ENCODE data around the gene GRHL1. TPM values are rescaled to one million over a fixed set of nuclear protein-coding genes. Genes with fewer than 3 reads are reported as not detected.
A peak's percentile ranks its signal among the peaks of the same experiment; 100 is the strongest.

Gene GRHL1
- total RNA-seq, 1 experiment from 2014 or later, result 3.2 TPM

GRCh38 chr2:9993488-9994165 is 42.1 kb downstream of the GRHL1 start:
- DNase-seq (ENCODE audit: low read depth), result no peak

DNA sequence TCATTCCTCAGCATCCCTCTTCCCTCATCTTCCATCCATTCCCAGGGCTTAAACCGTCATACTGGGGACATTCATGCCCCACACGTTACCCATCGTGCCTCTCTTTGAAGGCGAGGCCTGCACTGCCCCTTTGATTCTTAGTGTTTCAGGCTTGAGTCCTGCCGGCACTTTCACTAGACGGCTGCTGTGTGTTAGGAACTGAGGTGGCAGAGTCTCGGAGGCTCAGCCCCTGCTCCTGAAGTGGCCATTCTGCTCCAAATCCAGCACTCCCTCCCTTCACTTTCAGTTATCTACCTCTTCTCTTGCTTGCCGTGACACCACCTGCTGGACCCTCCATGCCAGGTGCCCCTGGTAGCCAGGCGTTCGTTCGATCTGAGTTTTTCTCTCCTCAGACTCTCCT is 43.0 kb downstream of the GRHL1 start:
- no peak for DNase-seq (ENCODE audit: low read depth)

DNA sequence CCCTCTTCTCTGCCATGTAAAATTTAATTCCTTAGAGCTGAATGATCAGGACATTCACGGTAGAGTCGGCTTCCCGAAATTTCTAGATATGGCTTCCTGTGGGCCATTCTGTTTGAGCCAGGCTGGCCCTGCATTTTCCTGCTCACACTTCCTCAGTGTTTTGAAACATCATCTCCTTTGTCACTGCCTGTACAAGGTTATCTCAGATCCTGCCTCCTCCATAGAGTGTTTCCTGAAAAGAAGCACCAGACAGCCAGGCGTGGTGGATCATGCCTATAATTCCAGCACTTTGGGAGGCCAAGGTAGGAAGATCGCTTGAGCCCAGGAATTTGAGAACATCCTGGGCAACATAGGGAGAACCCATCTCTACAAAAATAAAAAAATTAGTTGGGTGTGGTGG is 43.6 kb downstream of the GRHL1 start:
- DNase-seq (ENCODE audit: low read depth), result no peak

- no peak for DNase-seq (ENCODE audit: low read depth)
Observed at GRCh38 chr2:9996321-9996720, 44.8 kb downstream of the GRHL1 start.

- DNase-seq (ENCODE audit: low read depth), result no peak
Observed at GRCh38 chr2:9997936-9998335, 46.4 kb downstream of the GRHL1 start.

- no peak for DNase-seq (ENCODE audit: low read depth)
Observed at GRCh38 chr2:9998916-9999654, 47.6 kb downstream of the GRHL1 start.

DNA sequence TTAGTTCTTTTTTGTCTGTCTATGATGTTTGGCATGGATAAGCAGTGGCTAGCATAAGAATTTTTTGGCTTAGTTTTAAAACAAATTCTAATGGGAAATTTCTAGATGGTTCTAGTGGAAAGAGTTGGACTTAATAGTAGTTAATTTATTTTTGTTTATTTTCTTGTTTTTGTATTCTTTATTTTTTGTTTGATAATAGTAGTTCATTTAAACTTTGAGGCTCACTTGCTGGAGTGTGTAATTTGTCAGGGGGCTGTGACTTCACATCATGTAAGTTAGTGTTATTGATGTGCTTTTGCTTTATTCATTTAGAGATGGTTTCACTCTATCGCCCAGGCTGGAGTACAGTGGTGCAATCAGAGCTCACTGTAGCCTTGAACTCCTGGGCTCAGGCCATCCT is 48.2 kb downstream of the GRHL1 start:
- no peak for DNase-seq (ENCODE audit: low read depth)

GRCh38 chr2:10000541-10000940 is 49.0 kb downstream of the GRHL1 start:
- no peak for DNase-seq (ENCODE audit: low read depth)

- DNase-seq (ENCODE audit: low read depth), result no peak
Observed at GRCh38 chr2:10001586-10001985, 50.1 kb downstream of the GRHL1 start.

- DNase-seq (ENCODE audit: low read depth), result no peak
Observed at GRCh38 chr2:10002109-10002508, 50.6 kb downstream of the GRHL1 start.

DNA sequence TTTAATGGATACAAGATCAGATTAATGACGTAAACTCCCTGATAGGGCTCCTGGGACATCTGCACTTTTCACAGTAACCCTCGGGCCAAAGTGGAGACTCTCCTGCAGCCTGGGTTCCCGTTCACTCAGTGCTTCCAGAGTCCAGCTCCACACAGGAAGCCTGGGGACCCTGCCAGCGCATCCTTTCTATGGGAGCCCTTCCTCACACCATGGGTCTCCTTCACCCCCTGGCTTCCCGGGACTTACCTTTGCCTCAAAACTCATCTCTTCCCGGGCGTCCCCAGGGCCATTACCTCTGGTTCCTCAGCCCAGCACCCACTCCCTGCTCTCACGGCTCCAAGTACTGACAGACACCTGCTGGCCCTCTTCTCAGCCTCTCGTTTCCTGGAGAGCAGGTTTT is 51.2 kb downstream of the GRHL1 start:
- DNase-seq (ENCODE audit: low read depth), result no peak

GRCh38 chr2:10003206-10004125 is 52.0 kb downstream of the GRHL1 start:
- no peak for DNase-seq (ENCODE audit: low read depth)

DNA sequence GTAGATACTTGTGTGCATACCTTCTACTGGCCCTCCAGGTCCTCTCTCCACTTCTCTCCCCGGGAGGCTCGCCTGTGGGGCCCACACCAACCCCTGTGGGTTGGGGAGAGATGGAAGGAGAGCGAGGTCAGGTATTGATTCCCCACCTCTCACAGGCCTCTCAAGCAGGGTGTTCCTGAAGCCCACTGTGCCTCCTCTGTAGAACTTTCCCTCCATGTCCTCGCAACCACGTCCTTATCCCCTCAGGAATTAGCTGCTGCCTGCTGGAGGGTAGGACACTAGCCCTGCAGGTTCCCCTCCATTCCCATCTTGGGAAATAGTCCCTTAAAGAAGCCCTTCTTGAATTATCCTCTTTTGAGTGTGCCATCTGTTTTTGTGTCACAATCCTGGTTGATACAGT is 52.9 kb downstream of the GRHL1 start:
- DNase-seq (ENCODE audit: low read depth), result no peak

- DNase-seq (ENCODE audit: low read depth), result no peak
Observed at GRCh38 chr2:10004836-10005235, 53.3 kb downstream of the GRHL1 start.

GRCh38 chr2:10005461-10006235 is 54.2 kb downstream of the GRHL1 start:
- DNase-seq (ENCODE audit: low read depth), result no peak

DNA sequence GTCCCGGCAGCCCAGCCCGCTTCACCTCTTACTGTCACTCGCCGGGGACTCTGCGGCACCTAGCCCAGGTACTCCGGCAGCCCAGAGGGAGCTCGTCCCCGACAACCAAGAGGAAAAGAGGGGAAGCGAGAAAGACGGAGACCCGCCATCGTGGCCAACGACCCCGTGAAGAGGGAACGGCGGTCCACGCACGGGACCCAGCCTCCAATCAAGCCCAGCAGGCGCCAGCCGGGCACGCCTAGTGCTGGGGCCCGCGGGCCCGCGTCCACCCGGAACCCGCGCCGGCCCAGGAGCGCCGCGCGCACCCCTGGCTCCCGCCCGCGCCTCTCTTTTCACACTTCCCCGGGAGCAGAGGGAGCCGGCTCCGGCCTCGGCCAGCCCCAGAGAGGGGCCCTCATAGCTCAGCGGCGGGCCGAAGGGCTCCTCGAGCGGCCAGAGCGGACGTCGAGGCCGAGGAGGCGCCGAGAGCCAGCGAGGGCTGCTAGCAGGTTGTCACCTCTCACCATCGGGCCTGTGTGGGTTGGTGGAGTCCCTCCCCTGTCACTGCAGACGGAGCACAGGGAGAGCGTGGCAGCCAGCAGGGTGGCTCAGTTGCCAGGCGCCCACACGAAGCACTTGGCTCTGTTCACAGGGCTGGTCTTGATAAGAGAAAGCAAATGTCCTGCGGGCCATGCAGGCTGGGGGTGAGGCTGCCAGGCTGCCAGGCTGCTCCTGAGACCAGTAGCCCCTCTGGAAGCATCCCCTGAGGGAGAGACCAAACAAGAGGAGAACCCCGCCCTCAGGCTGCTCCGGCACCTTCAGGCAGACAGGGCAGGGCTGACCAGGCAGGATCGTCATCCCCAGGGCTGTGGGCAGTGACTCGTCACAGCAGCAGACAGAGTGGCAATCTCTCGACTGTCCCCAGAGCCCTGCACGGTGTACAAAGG is 55.0 kb downstream of the GRHL1 start:
- peak; percentile 38 for DNase-seq (ENCODE audit: low read depth)

GRCh38 chr2:10007435-10007834 is 55.9 kb downstream of the GRHL1 start:
- no peak for DNase-seq (ENCODE audit: low read depth)

DNA sequence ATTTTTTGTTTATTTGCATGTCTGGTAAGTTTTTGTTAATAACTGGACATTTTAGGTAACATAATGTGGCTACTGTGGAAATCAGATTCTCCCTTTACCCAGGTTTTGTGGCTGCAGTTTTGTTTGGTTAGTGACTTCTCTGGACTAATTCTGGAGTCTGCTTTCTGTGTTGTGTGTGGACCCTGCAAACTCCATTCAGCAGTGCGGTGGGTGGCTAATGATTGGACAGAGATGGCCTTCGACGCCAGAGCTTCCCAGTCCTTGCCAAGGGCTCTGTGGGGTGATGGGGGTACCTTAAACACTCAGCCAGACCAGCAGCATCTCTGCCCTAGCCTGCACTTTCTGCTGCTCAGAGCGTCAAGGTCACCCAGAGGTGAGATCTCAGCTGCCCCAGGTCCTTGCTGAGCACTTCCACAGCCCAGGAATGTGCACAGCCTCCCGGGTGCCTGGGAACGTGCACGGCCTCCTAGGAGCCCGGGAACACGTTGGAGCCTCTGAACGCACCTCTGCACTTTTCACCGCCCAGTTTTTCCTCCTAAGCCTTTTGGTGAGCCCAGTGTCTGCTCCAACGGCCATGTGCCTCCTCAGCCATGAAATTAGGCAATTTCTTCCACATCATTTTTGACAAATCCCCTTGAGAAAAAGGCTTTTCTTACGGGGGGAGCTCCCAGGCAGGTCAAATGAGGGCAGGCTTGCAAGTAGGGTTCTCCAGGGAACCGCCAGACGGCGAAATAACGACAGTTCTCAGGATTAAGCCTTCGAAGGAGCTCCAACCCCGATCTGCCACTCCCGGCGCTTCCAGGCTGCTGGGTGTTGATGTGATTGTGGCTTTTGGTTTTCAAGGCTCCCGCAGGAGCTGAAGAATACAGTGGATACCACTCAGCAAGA is 56.7 kb downstream of the GRHL1 start:
- no peak for DNase-seq (ENCODE audit: low read depth)

DNA sequence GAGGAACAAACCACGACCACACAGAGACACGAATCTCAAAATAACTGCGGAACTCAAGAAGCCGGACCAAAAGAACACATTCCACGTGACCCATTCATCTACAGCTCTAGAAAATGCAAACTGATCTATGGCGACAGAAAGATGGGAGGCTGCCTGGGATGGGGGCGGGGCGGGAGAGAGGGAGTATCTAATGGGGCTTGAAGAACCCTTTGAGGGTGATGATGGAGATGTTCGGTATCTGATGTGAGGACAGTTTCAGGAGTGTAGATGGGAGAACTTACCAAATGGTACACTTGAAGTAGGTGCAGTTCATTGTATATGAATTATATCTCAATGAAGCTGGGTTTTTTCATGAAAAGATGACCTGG is 57.3 kb downstream of the GRHL1 start:
- DNase-seq (ENCODE audit: low read depth), result no peak

Data from M059J (cell line).